ENCODE results near the gene SPECC1L. TPM values are rescaled to one million over a fixed set of nuclear protein-coding genes. Genes with fewer than 3 reads are reported as not detected.

SPECC1L gene, protein sequence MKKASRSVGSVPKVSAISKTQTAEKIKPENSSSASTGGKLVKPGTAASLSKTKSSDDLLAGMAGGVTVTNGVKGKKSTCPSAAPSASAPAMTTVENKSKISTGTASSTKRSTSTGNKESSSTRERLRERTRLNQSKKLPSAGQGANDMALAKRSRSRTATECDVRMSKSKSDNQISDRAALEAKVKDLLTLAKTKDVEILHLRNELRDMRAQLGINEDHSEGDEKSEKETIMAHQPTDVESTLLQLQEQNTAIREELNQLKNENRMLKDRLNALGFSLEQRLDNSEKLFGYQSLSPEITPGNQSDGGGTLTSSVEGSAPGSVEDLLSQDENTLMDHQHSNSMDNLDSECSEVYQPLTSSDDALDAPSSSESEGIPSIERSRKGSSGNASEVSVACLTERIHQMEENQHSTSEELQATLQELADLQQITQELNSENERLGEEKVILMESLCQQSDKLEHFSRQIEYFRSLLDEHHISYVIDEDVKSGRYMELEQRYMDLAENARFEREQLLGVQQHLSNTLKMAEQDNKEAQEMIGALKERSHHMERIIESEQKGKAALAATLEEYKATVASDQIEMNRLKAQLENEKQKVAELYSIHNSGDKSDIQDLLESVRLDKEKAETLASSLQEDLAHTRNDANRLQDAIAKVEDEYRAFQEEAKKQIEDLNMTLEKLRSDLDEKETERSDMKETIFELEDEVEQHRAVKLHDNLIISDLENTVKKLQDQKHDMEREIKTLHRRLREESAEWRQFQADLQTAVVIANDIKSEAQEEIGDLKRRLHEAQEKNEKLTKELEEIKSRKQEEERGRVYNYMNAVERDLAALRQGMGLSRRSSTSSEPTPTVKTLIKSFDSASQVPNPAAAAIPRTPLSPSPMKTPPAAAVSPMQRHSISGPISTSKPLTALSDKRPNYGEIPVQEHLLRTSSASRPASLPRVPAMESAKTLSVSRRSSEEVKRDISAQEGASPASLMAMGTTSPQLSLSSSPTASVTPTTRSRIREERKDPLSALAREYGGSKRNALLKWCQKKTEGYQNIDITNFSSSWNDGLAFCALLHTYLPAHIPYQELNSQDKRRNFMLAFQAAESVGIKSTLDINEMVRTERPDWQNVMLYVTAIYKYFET
- total RNA-seq (2022) (52.2 and 53.4 TPM in 2 replicates), Bru-seq, nascent RNA (percentile 80 among the genes with signal in this experiment), BruChase-seq, experiment 1, labeled RNA remaining after a 6-hour chase (percentile 97 among the genes with signal in this experiment), BruChase-seq, experiment 2, labeled RNA remaining after a 2-hour chase (percentile 98 among the genes with signal in this experiment)
- long read RNA-seq, full-length matches to known transcripts, result 3 of 6 reads
- long read RNA-seq, partial matches to known transcripts, result 2 of 6 reads
- long read RNA-seq, other reads (novel, unspliced or antisense), result 1 of 6 reads

DNA sequence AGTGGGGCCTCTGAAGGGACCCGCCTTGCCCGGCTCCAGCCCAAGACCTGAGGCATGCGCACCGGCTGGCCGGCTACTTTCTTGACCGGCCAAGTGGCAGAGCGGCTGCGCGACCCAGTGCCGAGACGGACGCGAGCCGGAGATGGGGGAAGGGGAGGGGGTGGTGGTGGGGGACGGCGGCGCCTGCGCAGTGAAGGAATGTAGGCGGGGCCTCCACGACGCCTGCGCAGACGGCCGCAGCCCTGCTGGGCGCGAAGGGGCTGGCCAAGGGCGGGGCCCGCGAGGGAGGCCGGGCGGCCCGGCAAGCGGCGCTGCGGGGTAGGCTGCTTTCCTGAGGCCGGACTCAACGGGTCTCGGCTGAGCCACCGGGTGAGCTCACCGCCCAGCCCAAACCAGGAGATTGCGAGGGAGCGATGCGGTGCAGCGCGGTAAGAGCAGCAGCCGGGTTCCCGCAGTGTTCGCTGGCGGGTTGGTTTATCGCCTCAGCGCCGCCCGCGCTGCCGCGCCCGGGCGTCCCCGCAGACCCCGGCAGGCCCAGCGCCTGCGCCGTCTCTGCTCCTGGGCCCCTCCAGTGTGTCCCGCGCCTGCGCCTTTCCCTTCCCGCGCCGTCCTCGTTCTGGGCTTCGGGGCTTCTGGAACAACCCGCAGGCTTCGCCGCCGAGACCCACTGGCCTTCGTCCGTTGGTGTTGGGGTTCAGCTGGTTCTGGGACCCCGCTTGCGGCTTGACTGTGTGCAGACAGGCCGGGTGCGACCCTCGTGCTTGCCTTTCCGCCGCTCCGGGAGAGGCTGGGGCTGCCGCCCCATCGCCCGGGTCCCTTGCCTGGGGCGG is at the start of gene SPECC1L:
SPECC1L (plus strand) TSS at position 276 of the 830 bp plus-strand sequence. CDS start 31,401 bp downstream, outside the sequence.
- Mint-ChIP-seq H3K27ac (ENCODE audit: unreplicated experiment) (peak within 1 kb of the TSS; percentile 58), H3K36me3 (ENCODE audit: insufficient read depth, unreplicated experiment) (peaks cover 25% of the 10 kb centered on the region), H3K4me3 (ENCODE audit: low read depth, unreplicated experiment) (peak within 1 kb of the TSS; percentile 93), H3K4me1 (ENCODE audit: low read depth, unreplicated experiment) (peaks cover 14% of the 10 kb centered on the region), H3K27me3 (ENCODE audit: unreplicated experiment) (no peaks in the 10 kb centered on the region), H3K9me3 (ENCODE audit: low read depth, unreplicated experiment) (no peaks in the 10 kb centered on the region)
- intact Hi-C loops (cut with micrococcal nuclease; ENCODE audit: unreplicated experiment), result no loop called here
- TF ChIP-seq, protein P1, sequence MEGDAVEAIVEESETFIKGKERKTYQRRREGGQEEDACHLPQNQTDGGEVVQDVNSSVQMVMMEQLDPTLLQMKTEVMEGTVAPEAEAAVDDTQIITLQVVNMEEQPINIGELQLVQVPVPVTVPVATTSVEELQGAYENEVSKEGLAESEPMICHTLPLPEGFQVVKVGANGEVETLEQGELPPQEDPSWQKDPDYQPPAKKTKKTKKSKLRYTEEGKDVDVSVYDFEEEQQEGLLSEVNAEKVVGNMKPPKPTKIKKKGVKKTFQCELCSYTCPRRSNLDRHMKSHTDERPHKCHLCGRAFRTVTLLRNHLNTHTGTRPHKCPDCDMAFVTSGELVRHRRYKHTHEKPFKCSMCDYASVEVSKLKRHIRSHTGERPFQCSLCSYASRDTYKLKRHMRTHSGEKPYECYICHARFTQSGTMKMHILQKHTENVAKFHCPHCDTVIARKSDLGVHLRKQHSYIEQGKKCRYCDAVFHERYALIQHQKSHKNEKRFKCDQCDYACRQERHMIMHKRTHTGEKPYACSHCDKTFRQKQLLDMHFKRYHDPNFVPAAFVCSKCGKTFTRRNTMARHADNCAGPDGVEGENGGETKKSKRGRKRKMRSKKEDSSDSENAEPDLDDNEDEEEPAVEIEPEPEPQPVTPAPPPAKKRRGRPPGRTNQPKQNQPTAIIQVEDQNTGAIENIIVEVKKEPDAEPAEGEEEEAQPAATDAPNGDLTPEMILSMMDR (IDR thresholded peaks at IDR 0.05; ENCODE audit: unreplicated experiment), result no peak
- no TSS peak for BruUV-seq (replicated peaks)
- CTCF ChIA-PET, result no interaction called here
- peak; percentile 96 for DNase-seq

DNA sequence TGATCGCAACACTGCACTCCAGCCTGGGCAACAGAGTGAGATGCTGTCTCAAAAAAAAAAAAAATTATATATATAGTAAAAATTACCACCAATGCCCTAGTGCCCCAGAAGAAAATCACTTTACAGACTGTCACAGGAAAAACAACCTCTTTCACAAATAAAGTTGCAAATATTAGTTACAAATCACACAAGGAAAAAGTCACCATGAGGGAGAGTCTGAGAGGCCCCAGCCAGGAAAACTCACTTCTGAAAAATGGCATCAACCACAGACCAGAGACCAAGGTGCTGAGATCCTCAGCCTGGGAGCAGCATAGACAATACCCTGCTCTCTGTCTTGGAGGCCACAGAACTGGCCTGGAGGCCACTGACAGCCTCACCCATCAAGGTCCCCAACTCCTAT is 46.2 kb upstream of the SPECC1L start:
- Mint-ChIP-seq H3K4me1 (ENCODE audit: low read depth, unreplicated experiment) (no peaks in the 10 kb centered on the region), H3K9me3 (ENCODE audit: low read depth, unreplicated experiment) (no peaks in the 10 kb centered on the region), H3K4me3 (ENCODE audit: low read depth, unreplicated experiment) (no peak overlapping the region), H3K36me3 (ENCODE audit: insufficient read depth, unreplicated experiment) (peaks cover 5% of the 10 kb centered on the region), H3K27ac (ENCODE audit: unreplicated experiment) (no peak overlapping the region), H3K27me3 (ENCODE audit: unreplicated experiment) (no peaks in the 10 kb centered on the region)
- no TSS peak for BruUV-seq (replicated peaks)
- DNase-seq, result no peak
- TF ChIP-seq, protein P1 (IDR thresholded peaks at IDR 0.05; ENCODE audit: unreplicated experiment), result no peak
- CTCF ChIA-PET, result no interaction called here
- intact Hi-C loops (cut with micrococcal nuclease; ENCODE audit: unreplicated experiment), result no loop called here

- H3K9me3 Mint-ChIP-seq (ENCODE audit: low read depth, unreplicated experiment), result no peaks in the 10 kb centered on the region
- no peak for DNase-seq
Measured at GRCh38 chr22:24225044-24225601, 45.5 kb upstream of the SPECC1L start.

More at GRCh38 chr22:24225044-24225601, 45.5 kb upstream of the SPECC1L start:
- CTCF ChIA-PET, result no interaction called here
- BruUV-seq (replicated peaks), result no TSS peak
- H3K4me3 Mint-ChIP-seq (ENCODE audit: low read depth, unreplicated experiment), result no peak overlapping the region
- intact Hi-C loops (cut with micrococcal nuclease; ENCODE audit: unreplicated experiment), result no loop called here
- TF ChIP-seq, protein P1 (IDR thresholded peaks at IDR 0.05; ENCODE audit: unreplicated experiment), result no peak
- H3K27ac Mint-ChIP-seq (ENCODE audit: unreplicated experiment), result no peak overlapping the region
- no peaks in the 10 kb centered on the region for H3K27me3 Mint-ChIP-seq (ENCODE audit: unreplicated experiment)
- H3K36me3 Mint-ChIP-seq (ENCODE audit: insufficient read depth, unreplicated experiment), result peaks cover 5% of the 10 kb centered on the region
- no peaks in the 10 kb centered on the region for H3K4me1 Mint-ChIP-seq (ENCODE audit: low read depth, unreplicated experiment)

All from Calu3 (cell line).